Tibial artery (tissue), 4 donors: Measurements from ENCODE around the gene NT5DC2.

Experiments used
- DNase-seq, 2 donors: peaks; one replicate each; pipeline ENCODE4 v3.0.0-alpha.2; 2019
- H3K27ac ChIP-seq, 2 donors: fragments of 200-600 bp; sonication (generic) in 1 of 2; 1 replicate in 1 of 2; 2 replicates in 1 of 2; pipeline ENCODE4 v1.5.1; 2018 to 2019; ENCODE audit warnings: mild to moderate bottlenecking in 1 of 2
- H3K27me3 ChIP-seq, 2 donors: fragments of 200-600 bp; sonication (generic) in 1 of 2; one replicate each; pipeline versions ENCODE4 v1.5.1 to v1.6.0; 2016 to 2019
- H3K36me3 ChIP-seq, 3 donors: fragments of 200-600 bp; sonication (generic) in 2 of 3; one replicate each; pipeline ENCODE4 v1.5.1; 2016 to 2019; ENCODE audit warnings: mild to moderate bottlenecking in 2 of 3
- H3K4me1 ChIP-seq, 4 donors: fragments of 200-600 bp; sonication (generic) in 2 of 4; 1 replicate in 3 of 4; 2 replicates in 1 of 4; pipeline ENCODE4 v1.5.1; 2016 to 2019
- H3K4me3 ChIP-seq, 2 donors: fragments of 200-600 bp; sonication (generic) in 1 of 2; 1 replicate in 1 of 2; 2 replicates in 1 of 2; pipeline ENCODE4 v1.5.1; 2018 to 2019; ENCODE audit warnings: mild to moderate bottlenecking in 2 of 2
- H3K9me3 ChIP-seq, 3 donors: fragments of 200-600 bp; sonication (generic) in 1 of 3; one replicate each; pipeline ENCODE4 v1.5.1; 2016 to 2019
- intact Hi-C: fragments of 100-400 bp; cut with DNase I; formaldehyde crosslinking; loops from one replicate; pipeline ENCODE4 v1.15.0; 2023; ENCODE audit warnings: low total_unique reads
- TF ChIP-seq, protein P1 (sequence below), 2 experiments: fragments of 200-600 bp in 1 of 2; fragments of 450-650 bp in 1 of 2; IDR thresholded peaks; one replicate each; pipeline ENCODE4 v1.5.1; 2017 to 2019; ENCODE audit warnings: antibody characterized with exemption in 2 of 2, mild to moderate bottlenecking in 1 of 2, moderate library complexity in 1 of 2

The NT5DC2 gene

DNA sequence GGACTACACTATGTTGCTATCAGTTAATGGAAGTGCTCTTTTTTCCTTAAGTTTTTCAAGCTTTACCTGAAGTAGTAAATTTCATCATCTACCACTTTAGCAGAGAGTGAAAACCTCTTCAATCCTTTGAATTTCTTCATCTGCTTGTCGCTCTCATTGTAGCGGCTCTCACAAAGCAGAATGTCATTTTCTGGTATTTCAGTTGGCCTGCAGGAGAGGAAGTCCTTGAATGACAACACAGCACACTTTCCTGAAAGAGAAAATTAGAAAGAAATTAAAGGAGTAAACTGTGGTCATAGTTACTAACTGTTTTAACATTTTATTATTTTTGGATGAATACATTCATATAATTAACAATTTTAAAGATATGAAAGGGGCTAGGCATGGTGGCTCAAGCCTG is 30.3 kb upstream of the NT5DC2 start:
- DNase-seq = no peak
- H3K4me3 ChIP-seq = no peak overlapping the region
- no peaks in the 10 kb centered on the region for H3K9me3 ChIP-seq
- no peaks in the 10 kb centered on the region for H3K4me1 ChIP-seq
- intact Hi-C loops = no loop called here
- H3K27ac ChIP-seq = no peak overlapping the region
- peaks cover 45 to 78% (median 47%) of the 10 kb centered on the region in 3 donors for H3K36me3 ChIP-seq
- no peaks in the 10 kb centered on the region for H3K27me3 ChIP-seq
- TF ChIP-seq, protein P1, sequence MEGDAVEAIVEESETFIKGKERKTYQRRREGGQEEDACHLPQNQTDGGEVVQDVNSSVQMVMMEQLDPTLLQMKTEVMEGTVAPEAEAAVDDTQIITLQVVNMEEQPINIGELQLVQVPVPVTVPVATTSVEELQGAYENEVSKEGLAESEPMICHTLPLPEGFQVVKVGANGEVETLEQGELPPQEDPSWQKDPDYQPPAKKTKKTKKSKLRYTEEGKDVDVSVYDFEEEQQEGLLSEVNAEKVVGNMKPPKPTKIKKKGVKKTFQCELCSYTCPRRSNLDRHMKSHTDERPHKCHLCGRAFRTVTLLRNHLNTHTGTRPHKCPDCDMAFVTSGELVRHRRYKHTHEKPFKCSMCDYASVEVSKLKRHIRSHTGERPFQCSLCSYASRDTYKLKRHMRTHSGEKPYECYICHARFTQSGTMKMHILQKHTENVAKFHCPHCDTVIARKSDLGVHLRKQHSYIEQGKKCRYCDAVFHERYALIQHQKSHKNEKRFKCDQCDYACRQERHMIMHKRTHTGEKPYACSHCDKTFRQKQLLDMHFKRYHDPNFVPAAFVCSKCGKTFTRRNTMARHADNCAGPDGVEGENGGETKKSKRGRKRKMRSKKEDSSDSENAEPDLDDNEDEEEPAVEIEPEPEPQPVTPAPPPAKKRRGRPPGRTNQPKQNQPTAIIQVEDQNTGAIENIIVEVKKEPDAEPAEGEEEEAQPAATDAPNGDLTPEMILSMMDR (IDR thresholded peaks at IDR 0.05) = no peak

DNA sequence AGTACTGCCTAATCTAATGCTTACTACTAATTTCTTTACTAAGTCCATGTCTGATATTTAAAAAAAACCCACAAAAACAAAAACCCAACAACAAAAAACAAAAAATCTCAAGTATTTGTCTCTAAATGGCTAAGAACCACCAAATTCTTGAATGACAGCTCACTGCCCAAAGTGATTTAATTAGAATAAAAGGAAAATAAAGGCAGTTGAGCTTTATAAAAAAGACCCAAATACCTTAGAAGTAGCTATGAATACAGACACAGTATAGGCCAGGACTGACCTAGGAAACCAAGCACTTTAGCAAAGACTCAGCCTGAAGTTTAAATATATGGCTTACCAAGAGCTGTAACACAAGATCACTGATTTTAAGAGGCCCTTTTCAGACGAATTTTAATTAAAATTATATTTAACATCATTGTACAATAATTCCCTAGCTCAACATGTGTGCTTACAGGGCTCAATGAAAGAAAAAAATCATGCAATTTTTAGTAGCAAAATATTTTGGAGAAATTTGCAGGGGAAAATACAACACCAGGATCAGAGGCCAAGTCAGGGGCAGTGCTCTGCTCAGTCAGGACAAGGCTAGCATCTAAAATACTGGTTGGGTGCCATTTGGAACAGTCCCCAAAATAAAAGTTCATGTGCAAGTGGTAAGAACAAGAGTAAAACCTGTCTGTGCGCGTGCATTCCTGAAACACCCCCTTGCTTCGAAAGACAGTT is 27.5 kb upstream of the NT5DC2 start:
- Histone ChIP-seq H3K4me1 (no peaks in the 10 kb centered on the region), H3K27ac (no peak overlapping the region), H3K9me3 (no peaks in the 10 kb centered on the region), H3K27me3 (no peaks in the 10 kb centered on the region), H3K4me3 (no peak overlapping the region), H3K36me3 (peaks cover 54 to 86% (median 63%) of the 10 kb centered on the region in 3 donors)
- DNase-seq = no peak
- TF ChIP-seq, protein P1 (IDR thresholded peaks at IDR 0.05) = no peak
- intact Hi-C loops = no loop called here

DNA sequence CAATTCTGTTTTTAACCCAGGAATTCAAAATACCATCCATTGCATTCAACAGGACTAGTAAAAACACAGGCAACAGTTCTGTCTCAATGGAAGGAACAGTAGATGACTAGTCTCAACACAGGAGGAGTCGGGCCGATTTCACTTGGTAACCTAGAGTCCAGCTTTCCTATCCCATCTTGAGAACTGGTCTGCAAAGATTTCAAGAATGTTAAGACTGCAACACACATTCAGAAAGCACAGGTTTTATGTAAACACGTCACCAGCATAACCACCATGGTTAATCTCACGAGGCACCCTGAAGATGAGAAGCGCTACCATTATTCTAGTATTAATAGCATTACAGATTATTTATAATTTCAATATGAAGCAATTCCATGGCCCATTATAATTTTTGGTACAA is 24.8 kb upstream of the NT5DC2 start:
- Histone ChIP-seq H3K27ac (no peak overlapping the region), H3K4me3 (no peak overlapping the region), H3K4me1 (no peaks in the 10 kb centered on the region), H3K9me3 (no peaks in the 10 kb centered on the region), H3K27me3 (no peaks in the 10 kb centered on the region), H3K36me3 (peaks cover 62 to 87% (median 65%) of the 10 kb centered on the region in 3 donors)
- TF ChIP-seq, protein P1 (IDR thresholded peaks at IDR 0.05) = no peak
- intact Hi-C loops = no loop called here
- DNase-seq = no peak

DNA sequence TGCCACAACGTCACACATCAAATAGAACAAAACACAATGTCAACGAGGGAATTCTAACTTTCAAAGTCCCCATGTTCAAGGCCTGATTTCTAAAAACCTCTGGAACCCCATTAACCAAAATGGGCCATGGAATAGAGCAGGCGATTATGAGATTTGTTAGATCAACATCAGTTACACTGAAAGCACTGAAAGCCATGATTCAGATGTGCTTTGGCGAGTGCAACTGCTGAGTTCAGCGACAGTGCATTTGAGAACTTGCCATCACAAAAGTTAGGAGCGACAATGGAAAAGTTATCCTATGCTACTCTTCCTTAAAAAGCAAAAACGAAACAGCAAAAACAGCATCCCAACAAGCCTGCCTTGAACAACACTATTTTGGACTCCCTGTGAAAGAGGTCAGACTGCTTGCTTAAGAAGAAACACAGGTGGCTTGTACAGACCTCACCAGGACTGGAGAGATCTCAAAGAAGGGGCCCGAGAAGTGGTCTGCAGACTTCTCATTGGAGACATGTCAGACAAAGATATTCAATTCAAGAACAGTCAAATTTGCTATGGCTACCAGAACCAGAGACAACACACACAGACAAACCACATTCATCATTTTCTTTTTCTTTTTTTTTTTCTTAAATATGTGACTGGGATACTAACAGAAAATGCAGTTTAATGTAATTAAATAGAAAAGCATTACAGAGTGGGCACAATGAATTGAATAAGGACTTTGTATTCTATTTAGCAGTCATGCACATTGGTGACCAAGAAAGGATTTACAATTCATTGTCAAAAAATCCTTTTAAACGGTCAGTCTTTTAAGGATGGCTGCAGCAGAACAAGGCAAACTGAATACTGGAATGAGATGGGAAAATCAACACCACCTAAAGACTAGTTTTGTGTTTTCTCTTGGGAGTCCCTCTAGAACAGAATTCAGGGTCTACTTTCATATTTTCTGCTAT is 23.6 kb upstream of the NT5DC2 start:
- Histone ChIP-seq H3K27ac (no peak overlapping the region), H3K27me3 (no peaks in the 10 kb centered on the region), H3K9me3 (no peaks in the 10 kb centered on the region), H3K4me3 (no peak overlapping the region), H3K36me3 (peaks cover 53 to 87% (median 61%) of the 10 kb centered on the region in 3 donors), H3K4me1 (no peaks in the 10 kb centered on the region)
- intact Hi-C loops = no loop called here
- no peak for DNase-seq
- TF ChIP-seq, protein P1 (IDR thresholded peaks at IDR 0.05) = no peak

DNA sequence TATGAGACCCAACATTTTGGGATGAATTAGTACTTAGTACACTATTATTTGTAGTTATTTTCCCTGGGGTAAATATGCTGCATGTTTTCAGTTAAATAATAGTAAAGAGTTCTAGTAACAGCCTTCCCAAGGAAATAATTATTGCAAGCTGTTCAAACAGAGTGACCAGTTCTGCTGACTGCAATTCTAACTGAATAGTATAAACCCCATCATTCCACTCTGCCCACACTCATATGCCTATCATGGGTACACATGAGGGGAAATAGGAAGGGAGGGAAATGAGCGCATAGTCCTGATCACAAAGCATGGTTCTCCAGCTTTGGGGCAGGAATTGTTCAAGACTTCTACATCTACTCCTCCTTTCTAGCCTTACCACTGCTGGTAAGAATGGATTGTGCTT is 21.4 kb upstream of the NT5DC2 start:
- peaks cover 51 to 87% (median 58%) of the 10 kb centered on the region in 3 donors for H3K36me3 ChIP-seq
- intact Hi-C loops = no loop called here
- no peak for DNase-seq
- no peak overlapping the region for H3K4me3 ChIP-seq
- TF ChIP-seq, protein P1 (IDR thresholded peaks at IDR 0.05) = no peak
- H3K4me1 ChIP-seq = no peaks in the 10 kb centered on the region
- no peaks in the 10 kb centered on the region for H3K27me3 ChIP-seq
- H3K27ac ChIP-seq = no peak overlapping the region
- H3K9me3 ChIP-seq = no peaks in the 10 kb centered on the region
